Cardiac muscle cell (in vitro differentiated cells and primary cell): Measurements from ENCODE around the gene ARSI. TPM values are rescaled to one million over a fixed set of nuclear protein-coding genes. Genes with fewer than 3 reads are reported as not detected.

Experiments
- DNase-seq, 2 donors: peaks; one replicate each; pipeline versions ENCODE4 v3.0.0 to v3.0.0-alpha.2; 2010 to 2017; ENCODE audit warnings: low read depth in 1 of 2, low spot score in 1 of 2
- H3K27ac ChIP-seq: fragments of 200-600 bp; sonication (generic); 2 replicates; pipeline ENCODE4 v1.5.1; 2016
- H3K27me3 ChIP-seq: fragments of 200-600 bp; sonication (generic); 2 replicates; pipeline ENCODE4 v1.6.0; 2016; ENCODE audit warnings: control low read depth
- H3K36me3 ChIP-seq: fragments of 200-600 bp; sonication (generic); 2 replicates; pipeline ENCODE4 v1.5.1; 2016; ENCODE audit warnings: control low read depth
- H3K4me1 ChIP-seq: fragments of 200-600 bp; sonication (generic); 2 replicates; pipeline ENCODE4 v1.8.1; 2017; ENCODE audit warnings: low read depth, mild to moderate bottlenecking, mixed run types
- H3K4me3 ChIP-seq: fragments of 200-600 bp; sonication (generic); 2 replicates; pipeline ENCODE4 v1.5.1; 2016; ENCODE audit warnings: mild to moderate bottlenecking
- H3K9me3 ChIP-seq: fragments of 200-600 bp; sonication (generic); 2 replicates; pipeline ENCODE4 v1.5.1; 2017; ENCODE audit warnings: low read depth, mild to moderate bottlenecking, control low read depth
- polyA plus RNA-seq: library from polyadenylated mRNA; unstranded; fragments of >200 nt; fragmentation: Nextera tagmentation; extraction: Ambion mirVana; gene quantifications from 2 replicates; pipeline ENCODE4 v1.2.1, GENCODE V29; 2016
- total RNA-seq: library from RNA; depleted of rRNA; stranded (reverse); fragments of >200 nt; gene quantifications from 2 replicates; pipeline ENCODE4 v1.2.3, GENCODE V29; 2016
- TF ChIP-seq, protein P1 (sequence below): IDR thresholded peaks from 2 replicates; pipeline ENCODE4 v1.5.1; 2012; ENCODE audit warnings: low read depth, mild to moderate bottlenecking, low read length

Gene ARSI
- total and polyA plus RNA-seq, 2 experiments from 2014 or later, result 2.1 to 3.3 TPM

DNA sequence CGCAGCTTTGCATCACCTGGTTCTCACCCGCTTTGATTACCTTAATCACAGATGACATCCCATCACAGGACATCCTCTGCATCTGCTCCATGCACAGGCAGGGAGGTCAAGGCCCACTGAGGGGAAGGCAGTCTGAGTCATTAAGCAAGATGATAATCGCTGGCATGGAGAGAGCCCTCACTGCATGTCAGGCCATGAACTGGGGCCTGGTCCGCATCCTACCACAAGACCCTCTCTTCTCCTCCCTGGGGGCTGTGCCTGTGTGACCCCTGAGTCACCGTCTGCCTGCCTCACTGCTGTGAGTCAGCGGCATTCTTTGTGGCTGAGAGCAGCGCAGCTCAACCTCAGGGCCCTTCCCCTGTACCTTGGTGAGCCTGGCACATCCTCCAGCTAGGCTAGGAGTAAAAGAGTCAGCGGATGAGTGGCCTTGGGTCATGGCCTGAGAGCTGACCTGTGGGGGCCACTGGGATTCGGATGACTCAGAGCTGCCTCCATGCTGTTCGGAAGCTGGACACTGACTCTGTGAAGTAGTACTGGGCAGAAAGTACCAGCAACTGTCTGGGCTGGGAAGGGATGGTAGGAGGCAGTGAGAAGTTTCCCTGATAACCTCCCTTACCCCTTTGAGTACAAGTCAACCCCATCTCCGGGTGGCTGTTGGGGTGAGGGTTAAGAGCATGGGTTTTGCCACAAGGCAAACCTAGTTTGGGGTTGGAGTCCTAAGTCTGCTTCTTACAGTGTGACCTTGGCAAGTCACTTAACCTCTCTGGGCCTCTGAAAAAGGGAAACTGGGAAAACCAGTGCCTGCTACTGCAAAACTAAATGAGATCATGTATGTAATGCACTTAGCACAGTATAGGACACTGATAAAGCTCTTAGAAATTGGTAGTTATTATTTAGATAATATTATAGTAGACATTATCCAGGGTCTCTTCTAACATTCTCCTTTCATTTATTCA is 14.6 kb upstream of the ARSI start:
- H3K27ac ChIP-seq, result peak overlapping the region; percentile 37

DNA sequence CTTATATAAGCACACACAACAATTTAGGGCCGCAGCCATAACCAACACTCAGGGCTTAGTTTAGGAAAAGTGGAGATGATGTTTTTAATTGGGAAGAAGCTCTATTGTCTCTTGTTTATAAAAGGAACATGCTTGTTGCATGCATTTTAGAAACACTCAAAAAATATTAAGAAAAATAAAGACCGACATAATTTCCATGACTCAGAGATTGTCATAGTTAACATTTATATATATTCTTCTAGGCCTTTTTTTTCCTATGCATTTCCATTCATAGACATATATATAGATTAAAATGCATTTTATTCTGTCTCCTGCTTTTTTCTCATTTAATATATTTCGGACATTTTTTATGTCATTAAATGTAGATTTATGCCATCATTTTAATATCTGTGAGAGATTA is 13.6 kb upstream of the ARSI start:
- Histone ChIP-seq H3K27me3 (no peaks in the 10 kb centered on the region), H3K27ac (no peak overlapping the region), H3K9me3 (no peaks in the 10 kb centered on the region), H3K4me3 (no peak overlapping the region), H3K36me3 (no peaks in the 10 kb centered on the region), H3K4me1 (peaks cover 17% of the 10 kb centered on the region)
- TF ChIP-seq, protein P1, sequence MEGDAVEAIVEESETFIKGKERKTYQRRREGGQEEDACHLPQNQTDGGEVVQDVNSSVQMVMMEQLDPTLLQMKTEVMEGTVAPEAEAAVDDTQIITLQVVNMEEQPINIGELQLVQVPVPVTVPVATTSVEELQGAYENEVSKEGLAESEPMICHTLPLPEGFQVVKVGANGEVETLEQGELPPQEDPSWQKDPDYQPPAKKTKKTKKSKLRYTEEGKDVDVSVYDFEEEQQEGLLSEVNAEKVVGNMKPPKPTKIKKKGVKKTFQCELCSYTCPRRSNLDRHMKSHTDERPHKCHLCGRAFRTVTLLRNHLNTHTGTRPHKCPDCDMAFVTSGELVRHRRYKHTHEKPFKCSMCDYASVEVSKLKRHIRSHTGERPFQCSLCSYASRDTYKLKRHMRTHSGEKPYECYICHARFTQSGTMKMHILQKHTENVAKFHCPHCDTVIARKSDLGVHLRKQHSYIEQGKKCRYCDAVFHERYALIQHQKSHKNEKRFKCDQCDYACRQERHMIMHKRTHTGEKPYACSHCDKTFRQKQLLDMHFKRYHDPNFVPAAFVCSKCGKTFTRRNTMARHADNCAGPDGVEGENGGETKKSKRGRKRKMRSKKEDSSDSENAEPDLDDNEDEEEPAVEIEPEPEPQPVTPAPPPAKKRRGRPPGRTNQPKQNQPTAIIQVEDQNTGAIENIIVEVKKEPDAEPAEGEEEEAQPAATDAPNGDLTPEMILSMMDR, result no peak
- no peak for DNase-seq

More for the DNA sequence above, 14.6 kb upstream of the ARSI start:
- H3K27me3 ChIP-seq, result no peaks in the 10 kb centered on the region
- no peaks in the 10 kb centered on the region for H3K36me3 ChIP-seq
- H3K9me3 ChIP-seq, result no peaks in the 10 kb centered on the region
- peaks cover 17% of the 10 kb centered on the region for H3K4me1 ChIP-seq
- DNase-seq, result peak in 1 of 2 donors; percentile 85
- TF ChIP-seq, protein P1, result no peak
- H3K4me3 ChIP-seq, result no peak overlapping the region

DNA sequence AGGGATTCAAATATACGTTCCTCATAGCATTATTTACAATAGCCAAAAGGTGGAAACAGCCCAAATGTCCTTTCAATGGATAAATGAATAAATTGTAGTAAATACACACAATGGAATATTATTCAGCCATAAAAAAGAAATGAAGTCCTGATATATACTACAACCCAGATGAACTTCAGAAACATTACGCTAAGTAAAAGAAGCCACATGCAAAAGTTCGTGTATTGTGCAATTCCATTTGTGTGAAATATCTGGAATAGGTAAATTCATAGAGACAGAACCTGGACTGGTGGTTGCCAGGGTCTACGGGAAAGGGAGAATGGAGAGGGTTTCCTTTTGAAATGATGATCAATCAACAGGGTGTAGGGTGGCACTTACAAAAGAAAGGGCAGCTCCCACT is 12.5 kb upstream of the ARSI start:
- Histone ChIP-seq H3K36me3 (no peaks in the 10 kb centered on the region), H3K4me3 (no peak overlapping the region), H3K4me1 (peaks cover 17% of the 10 kb centered on the region), H3K27me3 (no peaks in the 10 kb centered on the region), H3K9me3 (no peaks in the 10 kb centered on the region), H3K27ac (no peak overlapping the region)
- no peak for DNase-seq
- TF ChIP-seq, protein P1, result no peak

DNA sequence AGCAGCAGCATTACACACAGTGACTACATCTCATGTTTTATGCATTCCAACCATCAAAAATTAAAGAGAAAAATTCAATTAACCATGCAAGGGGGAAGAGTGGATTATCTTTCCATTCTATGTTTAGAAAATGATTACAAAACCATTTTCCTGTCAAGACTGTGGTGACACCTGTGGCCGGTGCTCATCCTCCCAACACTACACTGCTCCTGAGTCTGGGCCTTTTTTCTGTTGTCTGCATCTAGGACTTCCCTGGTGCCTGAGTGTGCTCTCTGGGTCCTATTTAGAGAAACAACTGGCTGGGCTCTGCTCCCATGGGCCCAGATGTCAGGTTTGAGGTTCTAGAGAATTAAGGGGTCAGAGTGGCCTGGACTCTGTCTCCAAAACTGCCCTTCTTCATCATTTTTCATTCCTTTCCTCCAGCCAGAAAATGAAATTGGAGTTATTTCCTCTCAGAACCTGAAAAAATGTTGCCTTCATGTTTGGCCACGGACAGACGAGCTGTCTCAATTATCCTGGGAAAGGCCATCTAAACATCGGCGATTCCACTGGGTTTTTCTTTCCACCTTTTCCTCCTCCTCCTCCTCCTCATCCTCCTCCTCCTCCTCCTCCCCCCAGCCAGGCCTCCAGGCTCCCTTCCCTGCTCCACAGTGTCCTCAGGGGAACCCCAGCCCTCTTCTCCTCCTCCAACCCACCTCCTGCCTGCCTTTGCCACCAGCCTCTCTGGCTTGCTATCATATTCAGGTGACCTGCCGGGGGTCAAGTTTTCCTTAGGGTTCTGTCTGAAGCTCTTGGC is 11.4 kb upstream of the ARSI start:
- Histone ChIP-seq H3K4me3 (no peak overlapping the region), H3K27me3 (no peaks in the 10 kb centered on the region), H3K36me3 (no peaks in the 10 kb centered on the region), H3K27ac (no peak overlapping the region), H3K9me3 (no peaks in the 10 kb centered on the region), H3K4me1 (peaks cover 8% of the 10 kb centered on the region)
- TF ChIP-seq, protein P1, result no peak
- DNase-seq, result no peak

DNA sequence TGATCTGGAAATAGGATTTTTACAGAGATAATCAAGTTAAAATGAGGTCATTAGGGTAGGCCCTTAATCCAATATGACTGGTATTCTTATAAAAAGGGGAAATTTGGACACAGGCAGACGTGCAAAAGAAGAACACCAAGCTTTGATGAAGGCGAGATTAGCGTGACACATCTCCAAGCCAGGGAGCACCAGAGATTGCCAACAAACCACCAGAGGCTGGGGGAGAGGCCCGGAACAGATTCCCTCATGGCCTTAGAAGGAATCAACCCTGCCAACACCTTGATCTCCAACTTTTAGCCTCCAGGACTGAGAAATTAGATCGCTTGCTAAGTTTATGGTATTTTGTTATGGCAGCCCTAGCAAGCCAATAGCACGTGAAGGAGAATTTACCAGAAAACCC is 10.8 kb upstream of the ARSI start:
- Histone ChIP-seq H3K27ac (no peak overlapping the region), H3K27me3 (no peaks in the 10 kb centered on the region), H3K36me3 (no peaks in the 10 kb centered on the region), H3K9me3 (no peaks in the 10 kb centered on the region), H3K4me3 (no peak overlapping the region), H3K4me1 (peaks cover 2% of the 10 kb centered on the region)
- DNase-seq, result no peak
- TF ChIP-seq, protein P1, result no peak
